Fibroblast of gingiva (primary cell): Measurements from ENCODE around the gene EXOC4.
A peak's percentile ranks its signal among the peaks of the same experiment; 100 is the strongest.

Experiments used
- DNase-seq: peaks from one replicate; pipeline ENCODE4 v3.0.0-alpha.2; 2011; ENCODE audit warnings: low read depth

Gene EXOC4

DNA sequence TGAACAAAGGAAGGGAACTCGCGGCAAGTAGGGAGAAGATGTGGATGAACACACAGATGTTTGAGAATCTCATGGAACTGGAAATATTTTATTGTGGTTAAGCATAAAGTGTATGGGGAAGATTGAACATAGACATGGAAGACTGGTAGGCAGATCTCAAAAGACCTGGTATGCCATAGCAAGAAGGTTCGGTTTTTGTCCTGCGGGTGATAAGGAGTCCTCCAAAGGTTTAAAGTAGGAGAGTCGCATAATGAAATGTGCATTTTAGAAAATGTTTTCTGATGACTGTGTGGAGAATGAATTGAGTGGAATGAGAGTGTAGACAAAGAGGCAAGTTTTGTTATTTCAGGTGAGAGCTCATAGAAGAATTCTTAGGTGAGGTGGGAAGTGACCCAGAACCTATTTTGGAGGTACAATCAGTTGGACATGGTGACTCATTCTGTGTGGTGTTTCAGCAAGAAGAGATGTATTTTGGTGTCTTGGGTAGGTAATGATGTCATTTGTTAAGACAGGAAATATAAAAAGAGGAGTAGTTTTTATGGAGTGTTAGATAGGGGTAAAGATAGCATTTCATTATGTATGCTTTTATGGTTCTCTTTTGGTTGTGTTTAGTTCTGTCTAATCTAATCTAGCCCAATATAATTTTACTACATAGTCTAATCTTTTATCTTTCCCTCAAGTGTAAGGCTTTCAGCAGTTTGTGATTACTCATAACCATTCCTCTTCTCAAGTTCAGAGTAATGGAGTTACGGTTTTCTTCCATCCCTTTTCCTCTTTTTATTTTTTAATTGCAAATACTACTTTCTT, 239.2 kb downstream of the EXOC4 start:
- no peak for DNase-seq

DNA sequence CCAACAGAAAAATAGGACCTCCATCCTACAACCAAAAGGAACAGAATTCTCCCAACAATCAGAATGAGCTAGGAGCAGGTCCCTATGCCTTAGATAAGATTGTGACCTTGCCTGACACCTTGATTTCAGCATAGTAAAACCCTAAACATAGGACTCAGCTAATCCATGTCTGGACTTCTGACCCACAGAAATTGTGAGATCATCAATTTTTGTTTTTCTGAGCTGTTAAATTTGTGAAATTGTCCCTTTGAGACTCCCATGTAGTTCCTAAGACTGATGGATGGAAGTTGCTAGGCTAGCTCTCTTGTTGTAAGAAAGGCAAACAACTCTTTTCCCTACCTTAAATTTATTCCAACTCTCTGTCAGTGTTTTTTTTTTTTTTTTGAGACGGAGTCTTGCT, 244.2 kb downstream of the EXOC4 start:
- DNase-seq, result no peak

GRCh38 chr7:133501771-133502170, 248.9 kb downstream of the EXOC4 start:
- DNase-seq, result no peak

GRCh38 chr7:133502498-133502897, 249.6 kb downstream of the EXOC4 start:
- no peak for DNase-seq

DNA sequence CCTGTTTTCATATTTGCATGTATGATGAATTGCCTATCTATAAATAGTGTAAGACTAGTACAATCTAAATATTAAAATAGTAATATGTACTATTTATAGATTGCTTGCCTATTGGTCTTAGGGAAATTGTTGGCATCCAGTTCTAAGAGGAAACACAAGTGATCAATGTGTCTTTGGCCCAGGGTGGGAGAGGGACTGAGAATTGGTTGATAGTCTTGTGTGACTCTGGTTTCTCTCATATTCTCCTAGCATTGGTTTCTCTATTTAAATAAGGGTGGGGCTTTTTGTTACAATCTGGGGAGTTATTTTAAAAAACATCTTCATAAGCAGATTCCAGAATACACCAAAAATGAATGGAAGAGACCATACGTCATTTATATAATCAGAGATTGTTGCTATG, 250.1 kb downstream of the EXOC4 start:
- DNase-seq, result no peak

- no peak for DNase-seq
These were observed 251.9 kb downstream of the EXOC4 start for GRCh38 chr7:133504825-133505224.

DNA sequence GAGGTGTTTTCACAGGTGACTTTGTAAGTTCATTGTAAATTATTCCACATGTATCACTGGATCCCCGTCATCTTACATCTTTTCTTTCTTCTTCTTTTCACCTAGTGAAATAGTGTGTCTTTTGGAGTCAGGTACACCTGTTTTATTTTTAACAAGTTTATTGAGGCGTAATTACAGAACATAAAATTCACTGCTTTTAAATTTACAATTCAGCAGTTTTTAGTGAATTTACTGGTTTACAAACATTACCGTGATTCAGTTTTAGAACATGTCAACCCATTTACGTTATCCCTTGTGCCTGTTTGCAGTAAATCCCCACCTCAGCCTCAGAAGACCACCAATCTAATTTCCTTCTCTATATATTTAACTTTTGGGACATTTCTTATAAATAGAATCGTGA, 256.9 kb downstream of the EXOC4 start:
- DNase-seq, result no peak

DNA sequence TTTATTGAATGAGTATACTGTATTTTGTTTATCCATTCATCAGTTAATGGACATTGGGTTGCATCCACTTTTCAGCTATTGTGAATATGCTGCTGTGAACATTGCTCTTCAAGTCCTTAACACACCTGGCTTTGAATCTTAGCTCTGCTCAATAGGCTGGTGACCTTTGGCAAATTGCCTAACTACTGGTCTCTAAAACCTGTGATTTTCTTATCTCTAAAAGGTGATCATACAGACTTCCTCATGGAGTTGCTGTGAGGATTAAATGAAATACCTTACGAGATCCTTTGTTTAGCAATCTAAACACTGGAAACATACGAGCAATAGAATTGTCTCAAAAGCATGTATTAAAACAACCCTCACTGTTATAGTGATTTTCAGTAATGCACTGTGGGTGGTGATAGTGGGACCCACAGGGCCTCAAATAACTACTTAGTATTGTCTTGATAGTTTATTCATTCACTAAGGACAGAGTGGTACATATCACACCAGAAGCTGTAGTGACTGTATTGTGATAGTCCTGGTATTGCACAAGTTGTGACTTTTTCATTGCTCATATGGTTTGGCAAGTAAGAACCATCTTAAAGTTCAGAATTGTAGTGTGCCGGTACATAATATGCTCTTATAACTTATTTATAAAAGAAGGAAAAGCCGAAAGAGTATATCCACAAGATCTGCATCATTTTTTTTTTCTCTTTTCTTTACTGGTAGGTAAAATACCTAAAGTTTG, 257.6 kb downstream of the EXOC4 start:
- peak; percentile 35 for DNase-seq

DNA sequence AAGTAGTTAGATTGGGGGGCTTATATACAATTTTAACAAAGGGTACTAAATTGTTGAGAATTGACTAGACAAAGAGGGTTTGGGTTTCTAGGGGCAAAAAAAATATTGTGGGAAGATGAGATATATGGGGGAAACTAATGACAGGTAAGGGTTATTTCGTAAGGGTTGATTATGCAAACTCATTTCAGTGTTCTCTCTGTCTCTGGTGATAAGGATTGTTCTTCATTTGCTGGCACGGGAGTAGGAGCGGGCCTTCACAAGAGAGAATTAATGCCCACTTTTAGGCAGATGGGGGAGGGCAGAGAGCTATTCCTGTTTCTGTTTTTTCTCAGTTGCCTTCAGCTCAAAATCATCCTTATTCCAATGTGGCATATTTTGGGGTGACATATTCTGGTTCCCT, 258.4 kb downstream of the EXOC4 start:
- no peak for DNase-seq

DNA sequence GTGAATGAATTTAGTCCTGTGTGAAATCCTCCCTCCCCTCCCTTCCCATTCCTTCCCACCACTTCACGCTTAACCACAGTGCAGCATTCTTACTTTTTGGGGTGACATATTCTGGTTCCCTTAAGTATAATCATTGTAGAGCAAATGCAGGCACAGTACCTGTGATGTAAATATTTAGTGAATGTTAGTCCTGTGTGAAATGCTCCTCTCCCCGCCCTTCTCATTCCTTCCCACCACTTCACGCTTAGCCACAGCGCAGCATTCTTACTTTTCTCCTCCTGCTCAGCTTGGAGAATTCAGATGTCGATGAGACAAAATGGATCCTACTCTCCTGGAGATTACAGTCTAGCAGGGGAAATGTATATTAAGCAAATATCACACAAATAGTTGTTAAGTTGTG, 258.8 kb downstream of the EXOC4 start:
- no peak for DNase-seq

DNA sequence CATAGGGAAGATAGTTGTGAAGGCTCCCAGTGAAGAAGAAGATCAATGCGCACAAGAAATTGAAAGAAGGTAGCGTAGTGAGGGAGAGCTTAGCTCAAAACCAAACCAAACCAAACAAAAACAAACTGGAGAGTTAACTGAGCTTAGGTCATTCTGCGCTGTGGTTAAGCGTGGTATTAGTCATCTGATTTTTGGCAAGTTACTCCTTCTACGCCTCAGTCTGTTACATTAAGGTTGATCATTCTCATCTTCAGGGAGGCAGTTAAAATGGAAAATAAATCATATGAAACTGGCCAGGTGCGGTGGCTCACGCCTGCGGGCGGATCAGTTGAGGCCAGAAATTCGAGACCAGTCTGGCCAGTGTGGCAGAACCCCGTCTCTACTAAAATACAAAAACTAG, 259.7 kb downstream of the EXOC4 start:
- DNase-seq, result peak; percentile 81

- DNase-seq, result peak; percentile 92
These were observed 260.7 kb downstream of the EXOC4 start for GRCh38 chr7:133513608-133514007.

GRCh38 chr7:133514551-133514950, 261.7 kb downstream of the EXOC4 start:
- peak; percentile 26 for DNase-seq

GRCh38 chr7:133517766-133518165, 264.9 kb downstream of the EXOC4 start:
- no peak for DNase-seq

DNA sequence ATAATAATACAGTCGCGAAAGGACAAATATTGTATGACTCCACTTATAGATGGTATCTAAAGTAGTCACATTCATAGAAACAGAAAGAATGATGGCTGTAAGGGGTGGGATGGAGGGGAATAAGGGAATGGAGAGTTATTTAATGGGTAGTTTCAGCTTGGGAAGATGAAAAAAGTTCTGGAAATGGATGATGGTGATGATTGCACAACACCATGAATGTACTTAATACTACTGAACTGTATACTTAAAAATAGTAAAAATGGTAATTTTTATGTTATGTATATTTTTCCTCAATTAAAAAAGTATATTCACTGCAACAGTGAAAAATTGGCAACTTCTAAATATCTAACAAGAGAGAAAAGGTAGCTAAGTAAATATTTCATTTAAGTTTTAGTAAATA, 265.8 kb downstream of the EXOC4 start:
- no peak for DNase-seq

DNA sequence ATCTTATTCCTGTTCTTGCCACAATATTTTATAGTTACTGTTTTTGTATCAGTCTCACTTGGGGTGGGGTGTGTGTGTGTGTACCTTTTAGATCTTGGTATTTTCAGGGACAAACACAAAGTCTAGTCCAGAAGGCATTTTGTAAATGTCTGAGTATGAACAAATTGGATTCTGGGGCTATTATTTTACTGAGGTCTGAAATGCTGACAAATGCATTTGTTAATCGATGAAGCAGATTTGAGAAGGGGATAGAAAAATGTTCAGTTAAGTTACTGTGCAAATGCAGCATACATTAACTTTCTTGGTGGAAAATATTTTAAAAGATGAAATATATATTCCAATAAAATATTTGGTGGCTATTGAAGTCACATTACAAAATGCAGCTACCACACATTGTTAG, 267.4 kb downstream of the EXOC4 start:
- DNase-seq, result no peak

GRCh38 chr7:133522501-133522900, 269.6 kb downstream of the EXOC4 start:
- DNase-seq, result no peak

DNA sequence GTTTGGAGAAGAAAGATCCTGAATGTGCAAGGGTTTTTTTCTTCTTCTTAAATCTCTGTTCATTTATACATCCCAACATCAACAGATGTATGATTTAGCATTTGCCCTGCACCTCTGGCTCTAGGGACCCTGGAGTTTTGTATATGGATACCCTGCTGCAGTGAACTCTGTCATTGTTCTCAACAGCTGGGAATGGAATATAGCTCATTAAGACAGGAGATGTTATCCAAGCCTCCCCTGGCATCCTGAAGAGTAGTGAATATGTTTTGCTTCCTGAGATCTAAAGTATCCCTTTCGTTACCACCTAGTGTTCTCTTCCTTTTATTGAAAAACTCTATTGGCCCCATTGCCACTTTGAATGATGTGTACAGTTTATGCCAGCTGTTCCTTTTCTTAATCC, 275.9 kb downstream of the EXOC4 start:
- no peak for DNase-seq

GRCh38 chr7:133529861-133530260, 277.0 kb downstream of the EXOC4 start:
- DNase-seq, result no peak

GRCh38 chr7:133530682-133531081, 277.8 kb downstream of the EXOC4 start:
- DNase-seq, result peak; percentile 79

- DNase-seq, result no peak
These were observed 281.9 kb downstream of the EXOC4 start for GRCh38 chr7:133534816-133535215.

DNA sequence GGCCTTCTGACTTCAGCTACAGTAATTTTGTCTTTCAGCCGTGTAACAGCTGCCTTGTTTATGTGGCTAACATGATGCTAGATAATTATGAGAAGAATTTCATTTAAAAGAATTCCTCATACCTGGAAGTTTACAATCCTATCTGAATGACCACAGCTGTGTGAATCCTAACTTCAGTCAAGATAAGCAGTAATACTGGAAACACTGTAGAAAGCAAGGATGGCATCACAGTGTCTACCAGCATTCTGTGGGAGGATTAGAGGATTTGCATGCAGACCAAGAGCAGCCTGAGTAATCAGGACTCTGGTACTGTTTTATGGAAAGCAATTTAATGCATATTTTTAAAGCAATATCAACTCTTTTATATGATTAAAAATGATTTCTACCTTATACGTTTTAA, 282.4 kb downstream of the EXOC4 start:
- no peak for DNase-seq

- DNase-seq, result no peak
These were observed 283.6 kb downstream of the EXOC4 start for GRCh38 chr7:133536450-133536849.

DNA sequence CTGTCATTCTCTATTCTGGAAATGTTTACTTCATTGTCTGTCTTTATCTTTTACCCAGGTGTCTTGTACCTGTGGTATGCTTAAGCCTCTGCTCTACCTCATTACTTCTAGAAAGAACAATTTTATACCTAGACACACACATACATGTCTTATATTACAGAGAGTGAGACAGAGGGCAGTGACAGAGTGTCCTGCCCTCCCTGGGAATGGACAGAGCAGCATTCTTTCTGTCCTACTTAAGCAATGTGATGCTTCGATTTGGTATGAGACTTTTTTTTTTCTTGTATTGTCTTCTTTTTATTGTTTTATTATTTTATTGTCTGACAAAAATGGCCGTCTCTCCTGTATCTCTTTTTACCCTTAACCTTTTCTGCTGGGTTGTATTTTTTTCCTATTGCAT, 286.1 kb downstream of the EXOC4 start:
- no peak for DNase-seq
